GM06990 (cell line): Measurements from ENCODE around the gene CACNA1D.

Experiments
- DNase-seq: peaks from one replicate; pipeline ENCODE4 v3.0.0-alpha.2; 2011; ENCODE audit not compliant: insufficient read length; ENCODE audit errors: extremely low read depth
- H3K27me3 ChIP-seq: replicated peaks from 2 replicates; pipeline ENCODE4 v1.6.0; 2011; ENCODE audit warnings: low read length; ENCODE audit not compliant: control insufficient read depth, insufficient read depth
- H3K36me3 ChIP-seq: 2 replicates; pipeline ENCODE4 v1.5.1; 2011; ENCODE audit warnings: low read length; ENCODE audit not compliant: control insufficient read depth, insufficient read depth
- H3K4me3 ChIP-seq: replicated peaks from 2 replicates; pipeline ENCODE4 v1.5.1; 2011; ENCODE audit warnings: low read depth, mild to moderate bottlenecking, control low read depth, low read length
- CTCF ChIP-seq: IDR thresholded peaks from 2 replicates; pipeline ENCODE4 v1.5.1; 2011; ENCODE audit warnings: low read length, control low read depth, mild to moderate bottlenecking, inconsistent platforms; ENCODE audit not compliant: insufficient read depth, poor library complexity, severe bottlenecking

CACNA1D gene

GRCh38 chr3:53822331-53822741 is 327.9 kb downstream of the CACNA1D start:
- Histone ChIP-seq H3K36me3 (peaks cover 4% of the 10 kb centered on the region), H3K4me3 (no peak overlapping the region), H3K27me3 (no peaks in the 10 kb centered on the region)
- TF ChIP-seq CTCF, result no peak
- DNase-seq, result no peak

- H3K4me3 ChIP-seq, result no peak overlapping the region
- DNase-seq, result no peak
- peaks cover 4% of the 10 kb centered on the region for H3K36me3 ChIP-seq
- H3K27me3 ChIP-seq, result no peaks in the 10 kb centered on the region
- no peak for TF ChIP-seq CTCF
These were observed 328.9 kb downstream of the CACNA1D start for GRCh38 chr3:53823026-53823955.

GRCh38 chr3:53823956-53824657 is 329.7 kb downstream of the CACNA1D start:
- Histone ChIP-seq H3K36me3 (peaks cover 4% of the 10 kb centered on the region), H3K4me3 (no peak overlapping the region), H3K27me3 (no peaks in the 10 kb centered on the region)
- no peak for DNase-seq
- TF ChIP-seq CTCF, result no peak

- Histone ChIP-seq H3K4me3 (no peak overlapping the region), H3K36me3 (peaks cover 4% of the 10 kb centered on the region), H3K27me3 (no peaks in the 10 kb centered on the region)
- TF ChIP-seq CTCF, result no peak
- no peak for DNase-seq
These were observed 330.4 kb downstream of the CACNA1D start for GRCh38 chr3:53824795-53825194.

GRCh38 chr3:53826048-53826447 is 331.6 kb downstream of the CACNA1D start:
- Histone ChIP-seq H3K27me3 (no peaks in the 10 kb centered on the region), H3K4me3 (no peak overlapping the region), H3K36me3 (peaks cover 2% of the 10 kb centered on the region; the same call in 1 of the 2 replicates)
- DNase-seq, result no peak
- no peak for TF ChIP-seq CTCF
